Stomach (tissue), 9 donors: Measurements from ENCODE around the gene CAPN2. TPM values are rescaled to one million over a fixed set of nuclear protein-coding genes. Genes with fewer than 3 reads are reported as not detected.

Source experiments
- DNase-seq, 2 donors: peaks; one replicate each; pipeline versions ENCODE4 v3.0.0 to v3.0.0-alpha.2; 2013 to 2019
- H3K27ac ChIP-seq, 5 donors: fragments of 200-600 bp in 4 of 5; sonication (generic) in 4 of 5; one replicate each; pipeline ENCODE4 v1.5.1; 2013 to 2019; ENCODE audit warnings: mild to moderate bottlenecking in 1 of 5, moderate library complexity in 1 of 5
- H3K27me3 ChIP-seq, 3 donors: fragments of 200-600 bp; sonication (generic); one replicate each; pipeline ENCODE4 v1.5.1; 2017 to 2019; ENCODE audit warnings: mixed run types in 1 of 3
- H3K36me3 ChIP-seq, 4 donors: fragments of 200-600 bp; sonication (generic); 1 replicate in 3 of 4; 2 replicates in 1 of 4; pipeline ENCODE4 v1.5.1; 2016 to 2019
- H3K4me1 ChIP-seq, 4 donors: fragments of 200-600 bp; sonication (generic); one replicate each; pipeline ENCODE4 v1.5.1; 2016 to 2019
- H3K4me3 ChIP-seq, 4 donors: fragments of 200-600 bp; sonication (generic) in 3 of 4; one replicate each; pipeline ENCODE4 v1.5.1; 2016 to 2019; ENCODE audit warnings: mild to moderate bottlenecking in 1 of 4
- H3K9me3 ChIP-seq, 4 donors: fragments of 200-600 bp; sonication (generic); one replicate each; pipeline ENCODE4 v1.5.1; 2016 to 2019
- CTCF ChIP-seq, 7 experiments: fragments of 450-650 bp in 4 of 7; fragments of 200-600 bp in 3 of 7; sonication (generic) in 3 of 7; IDR thresholded peaks; one replicate each; pipeline ENCODE4 v1.5.1; 2016 to 2019; ENCODE audit warnings: antibody characterized with exemption in 7 of 7, control low read depth in 2 of 7, mild to moderate bottlenecking in 1 of 7
- EP300 ChIP-seq: sonication (generic); formaldehyde crosslinking; IDR thresholded peaks from one replicate; pipeline ENCODE4 v1.6.1; 2017; ENCODE audit warnings: antibody characterized with exemption
- POLR2A ChIP-seq, 4 donors: fragments of 450-650 bp; IDR thresholded peaks; one replicate each; pipeline ENCODE4 v1.6.1; 2016; ENCODE audit warnings: antibody characterized with exemption in 4 of 4, control low read depth in 2 of 4, mild to moderate bottlenecking in 1 of 4, moderate library complexity in 1 of 4
- POLR2AphosphoS5 ChIP-seq, 3 donors: sonication (generic); formaldehyde crosslinking; IDR thresholded peaks; one replicate each; pipeline ENCODE4 v1.6.1; 2016; ENCODE audit warnings: antibody characterized with exemption in 3 of 3
- WGBS, 5 donors: extraction: QIAGEN DNeasy Blood & Tissue Kit in 3 of 5; methylation state at CpG; one replicate each; pipeline versions ENCODE4 v1.1.5 to v1.1.7; 2013 to 2018; 5-methylcytosine and 5-hydroxymethylcytosine counted together
- intact Hi-C: fragments of 100-400 bp; cut with DNase I; formaldehyde crosslinking; loops from one replicate; pipeline ENCODE4 v1.15.1; 2023; ENCODE audit warnings: low total_unique reads
- polyA plus RNA-seq, 3 donors: library from polyadenylated mRNA; stranded (reverse); fragments of 200-250 nt; gene quantifications; one replicate each; pipeline ENCODE4 v1.2.3, GENCODE V29; 2013
- total RNA-seq, 5 donors: library from RNA; depleted of rRNA; stranded (reverse); fragments of >200 nt; gene quantifications; one replicate each; pipeline versions ENCODE4 v1.1.0 to v1.2.3, GENCODE V29; 2014 to 2016
- donor health status: healthy with polysubstance abuse.
- donor health status: Bipolar disorder and iron deficiency.
- donor health status: healthy.

The CAPN2 gene
- total and polyA plus RNA-seq, 8 donors = 128 to 739 (median 230) TPM

- Histone ChIP-seq H3K4me1 (peaks cover 0 to 25% (median 6%) of the 10 kb centered on the region in 4 donors), H3K9me3 (no peaks in the 10 kb centered on the region), H3K36me3 (peaks cover 13 to 75% (median 65%) of the 10 kb centered on the region in 4 donors), H3K27ac (no peak overlapping the region), H3K27me3 (no peaks in the 10 kb centered on the region), H3K4me3 (no peak overlapping the region)
- WGBS, 5 donors = 47 to 61% (median 54%) methylated on average over 2 of the region's 2 CpGs
- no peak for DNase-seq
- no peak for TF ChIP-seq POLR2A (IDR thresholded peaks at IDR 0.05)
- TF ChIP-seq EP300 = no peak
- TF ChIP-seq POLR2AphosphoS5 (IDR thresholded peaks at IDR 0.05) = no peak
- TF ChIP-seq CTCF (IDR thresholded peaks at IDR 0.05) = no peak
- intact Hi-C loops = no loop called here
Measured at GRCh38 chr1:223792046-223792445, 79.7 kb downstream of the CAPN2 start.

- peaks cover 0 to 25% (median 6%) of the 10 kb centered on the region in 4 donors for H3K4me1 ChIP-seq
- DNase-seq = peak in 1 of 2 donors; percentile 31
- TF ChIP-seq POLR2AphosphoS5 (IDR thresholded peaks at IDR 0.05) (no peak), EP300 (no peak), CTCF (IDR thresholded peaks at IDR 0.05) (no peak), POLR2A (IDR thresholded peaks at IDR 0.05) (no peak)
- peak overlapping the region; percentile 40 to 64 (median 50) for H3K27ac ChIP-seq
- no peak overlapping the region for H3K4me3 ChIP-seq
- peaks cover 23 to 78% (median 67%) of the 10 kb centered on the region in 4 donors for H3K36me3 ChIP-seq
- H3K27me3 ChIP-seq = no peaks in the 10 kb centered on the region
- WGBS, 5 donors = 34 to 66% (median 51%) methylated on average over 4 of the region's 4 CpGs
- intact Hi-C loops = no loop called here
- H3K9me3 ChIP-seq = no peaks in the 10 kb centered on the region
Measured at GRCh38 chr1:223793716-223794115, 81.4 kb downstream of the CAPN2 start.

GRCh38 chr1:223794136-223794880 lies 82.0 kb downstream of the CAPN2 start:
- Histone ChIP-seq H3K27ac (peak overlapping the region in 4 of 5 donors; percentile 40 to 64 (median 48)), H3K4me3 (no peak overlapping the region), H3K4me1 (peaks cover 0 to 25% (median 6%) of the 10 kb centered on the region in 4 donors), H3K27me3 (no peaks in the 10 kb centered on the region), H3K36me3 (peaks cover 29 to 80% (median 68%) of the 10 kb centered on the region in 4 donors), H3K9me3 (no peaks in the 10 kb centered on the region)
- TF ChIP-seq POLR2AphosphoS5 (IDR thresholded peaks at IDR 0.05) (peak in 1 of 3 donors; percentile 36), POLR2A (IDR thresholded peaks at IDR 0.05) (no peak)
- intact Hi-C loops = no loop called here
- 27 to 59% (median 51%) methylated on average over 9 of the region's 9 CpGs for WGBS, 5 donors
- peak in 1 of 2 donors; percentile 62 for DNase-seq

GRCh38 chr1:223796210-223796609 lies 83.9 kb downstream of the CAPN2 start:
- DNase-seq = peak in 1 of 2 donors; percentile 16
- H3K4me1 ChIP-seq = peaks cover 0 to 25% (median 6%) of the 10 kb centered on the region in 4 donors
- intact Hi-C loops = no loop called here
- peak overlapping the region in 3 of 5 donors; percentile 17 to 40 (median 30) for H3K27ac ChIP-seq
- no peak overlapping the region for H3K4me3 ChIP-seq
- WGBS, 5 donors = 50 to 80% (median 73%) methylated on average over 7 of the region's 7 CpGs
- H3K36me3 ChIP-seq = peaks cover 35 to 86% (median 82%) of the 10 kb centered on the region in 4 donors
- no peaks in the 10 kb centered on the region for H3K9me3 ChIP-seq
- H3K27me3 ChIP-seq = no peaks in the 10 kb centered on the region
- TF ChIP-seq POLR2A (IDR thresholded peaks at IDR 0.05) = no peak
- TF ChIP-seq EP300 = no peak
- peak in 1 of 3 donors; percentile 13 for TF ChIP-seq POLR2AphosphoS5 (IDR thresholded peaks at IDR 0.05)

- WGBS, 5 donors = 83 to 93% (median 92%) methylated on average over 7 of the region's 7 CpGs
- intact Hi-C loops = no loop called here
- no peaks in the 10 kb centered on the region for H3K9me3 ChIP-seq
- no peak overlapping the region for H3K4me3 ChIP-seq
- no peak overlapping the region for H3K27ac ChIP-seq
- no peaks in the 10 kb centered on the region for H3K27me3 ChIP-seq
- H3K36me3 ChIP-seq = peaks cover 47 to 98% (median 96%) of the 10 kb centered on the region in 4 donors
- no peak for DNase-seq
- TF ChIP-seq POLR2AphosphoS5 (IDR thresholded peaks at IDR 0.05) = no peak
- no peak for TF ChIP-seq POLR2A (IDR thresholded peaks at IDR 0.05)
- no peak for TF ChIP-seq CTCF (IDR thresholded peaks at IDR 0.05)
- no peak for TF ChIP-seq EP300
- no peaks in the 10 kb centered on the region for H3K4me1 ChIP-seq
Measured at GRCh38 chr1:223802032-223802431, 89.7 kb downstream of the CAPN2 start.
